Upper lobe of left lung (tissue), 4 donors: ENCODE data around the gene HERC2.
"Not testable (repeated sequence)": the region's sequence is repeated elsewhere in the genome, so short reads cannot be mapped to it uniquely, and the experiment has no call there.

Experiments
- CTCF ChIP-seq, 6 experiments: fragments of 450-650 bp in 4 of 6; fragments of 200-600 bp in 2 of 6; sonication (generic) in 2 of 6; IDR thresholded peaks; one replicate each; pipeline ENCODE4 v1.5.1; 2016 to 2019; ENCODE audit warnings: antibody characterized with exemption in 6 of 6
- EP300 ChIP-seq, 4 donors: sonication (generic); formaldehyde crosslinking; IDR thresholded peaks; one replicate each; pipeline ENCODE4 v1.5.1; 2017; ENCODE audit warnings: antibody characterized with exemption in 4 of 4, control low read depth in 2 of 4

GRCh38 chr15:28215521-28215920 is 106.5 kb downstream of the HERC2 start:
- not testable (repeated sequence) for TF ChIP-seq CTCF, EP300 (IDR thresholded peaks at IDR 0.05)
